A673 (cell line): ENCODE measurements around the gene SLX4IP. TPM values are rescaled to one million over a fixed set of nuclear protein-coding genes. Genes with fewer than 3 reads are reported as not detected.

Experiments
- BruUV-seq: library from RNA; stranded (reverse); fragments of 400-500 nt; replicated peaks from 2 replicates; lab custom pipeline; 2021; lab: Mats Ljungman, UMichigan
- CTCF ChIA-PET: fragments of 300-600 bp; sonication (Branson Sonifier 250); formaldehyde crosslinking; loops from one replicate; lab custom pipeline; 2022; ENCODE audit warnings: antibody characterized with exemption; lab: Charles Lee
- POLR2A ChIA-PET: fragments of 300-600 bp; sonication (Branson Sonifier 250); formaldehyde crosslinking; loops from one replicate; lab custom pipeline; 2022; ENCODE audit warnings: antibody characterized with exemption; ENCODE audit not compliant: low non-redundant PET; lab: Charles Lee
- DNase-seq: peaks from one replicate; pipeline ENCODE4 v3.0.0-alpha.2; 2015; ENCODE audit warnings: low spot score
- H3K27ac ChIP-seq: fragments of 200-600 bp; sonication (generic); 2 replicates; pipeline ENCODE4 v1.5.1; 2016; ENCODE audit warnings: mixed run types, low read depth, mild to moderate bottlenecking, mixed read lengths, antibody characterized with exemption, low read length; ENCODE audit not compliant: poor library complexity, severe bottlenecking
- H3K27me3 ChIP-seq: fragments of 200-600 bp; sonication (generic); replicated peaks from 2 replicates; pipeline ENCODE4 v1.6.1; 2017; ENCODE audit warnings: mixed run types, low read depth, mild to moderate bottlenecking, mixed read lengths, antibody characterized with exemption, low read length; ENCODE audit not compliant: insufficient read depth, poor library complexity
- H3K36me3 ChIP-seq: fragments of 200-600 bp; sonication (generic); 2 replicates; pipeline ENCODE4 v1.6.1; 2016; ENCODE audit warnings: mixed run types, mild to moderate bottlenecking, mixed read lengths, antibody characterized with exemption, low read length; ENCODE audit not compliant: insufficient read depth, poor library complexity, severe bottlenecking
- H3K4me1 ChIP-seq: fragments of 200-600 bp; sonication (generic); 2 replicates; pipeline ENCODE4 v1.6.1; 2017; ENCODE audit warnings: mixed run types, mild to moderate bottlenecking, mixed read lengths, antibody characterized with exemption, low read length; ENCODE audit not compliant: insufficient read depth, poor library complexity, severe bottlenecking
- H3K4me3 ChIP-seq: fragments of 200-600 bp; sonication (generic); 2 replicates; pipeline ENCODE4 v1.5.1; 2016; ENCODE audit warnings: low read depth, mixed run types, mild to moderate bottlenecking, mixed read lengths, low read length; ENCODE audit not compliant: poor library complexity, severe bottlenecking
- H3K9me3 ChIP-seq: fragments of 200-600 bp; sonication (generic); 2 replicates; pipeline ENCODE4 v1.6.1; 2016; ENCODE audit warnings: mixed run types, low read depth, mild to moderate bottlenecking, mixed read lengths, antibody characterized with exemption, low read length; ENCODE audit not compliant: poor library complexity, severe bottlenecking
- EZH2 ChIP-seq: fragments of 200-600 bp; sonication (generic); IDR thresholded peaks from 2 replicates; pipeline ENCODE4 v1.6.1; 2017; ENCODE audit warnings: borderline replicate concordance, low read depth, mild to moderate bottlenecking, mixed read lengths, antibody characterized with exemption, low read length; ENCODE audit not compliant: poor library complexity, severe bottlenecking
- intact Hi-C: fragments of 100-400 bp; cut with micrococcal nuclease; formaldehyde crosslinking; loops from one replicate; pipeline ENCODE4 v1.10.0; 2022; ENCODE audit not compliant: unreplicated experiment
- total RNA-seq: library from RNA; stranded (reverse); gene quantifications from 2 replicates; pipeline ENCODE4 v1.2.3, GENCODE V29; 2021
- TF ChIP-seq, protein P1 (sequence below): fragments of 300-800, 200-600 bp; sonication (generic); conservative IDR thresholded peaks from 2 replicates; pipeline ENCODE4 v1.5.1; 2017; ENCODE audit warnings: low read depth, mild to moderate bottlenecking, antibody characterized with exemption, low read length, moderate library complexity, mixed read lengths

Gene SLX4IP
- total RNA-seq, 1 experiment from 2014 or later = 9.8 TPM

GRCh38 chr20:10658051-10658823, 223.1 kb downstream of the SLX4IP start:
- Histone ChIP-seq H3K27me3 (no peaks in the 10 kb centered on the region), H3K4me3 (no peak overlapping the region), H3K4me1 (peaks cover 11% of the 10 kb centered on the region), H3K36me3 (peaks cover 79% of the 10 kb centered on the region), H3K9me3 (no peaks in the 10 kb centered on the region), H3K27ac (no peak overlapping the region)
- TF ChIP-seq, protein P1, sequence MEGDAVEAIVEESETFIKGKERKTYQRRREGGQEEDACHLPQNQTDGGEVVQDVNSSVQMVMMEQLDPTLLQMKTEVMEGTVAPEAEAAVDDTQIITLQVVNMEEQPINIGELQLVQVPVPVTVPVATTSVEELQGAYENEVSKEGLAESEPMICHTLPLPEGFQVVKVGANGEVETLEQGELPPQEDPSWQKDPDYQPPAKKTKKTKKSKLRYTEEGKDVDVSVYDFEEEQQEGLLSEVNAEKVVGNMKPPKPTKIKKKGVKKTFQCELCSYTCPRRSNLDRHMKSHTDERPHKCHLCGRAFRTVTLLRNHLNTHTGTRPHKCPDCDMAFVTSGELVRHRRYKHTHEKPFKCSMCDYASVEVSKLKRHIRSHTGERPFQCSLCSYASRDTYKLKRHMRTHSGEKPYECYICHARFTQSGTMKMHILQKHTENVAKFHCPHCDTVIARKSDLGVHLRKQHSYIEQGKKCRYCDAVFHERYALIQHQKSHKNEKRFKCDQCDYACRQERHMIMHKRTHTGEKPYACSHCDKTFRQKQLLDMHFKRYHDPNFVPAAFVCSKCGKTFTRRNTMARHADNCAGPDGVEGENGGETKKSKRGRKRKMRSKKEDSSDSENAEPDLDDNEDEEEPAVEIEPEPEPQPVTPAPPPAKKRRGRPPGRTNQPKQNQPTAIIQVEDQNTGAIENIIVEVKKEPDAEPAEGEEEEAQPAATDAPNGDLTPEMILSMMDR = no peak
- no peak for TF ChIP-seq EZH2
- DNase-seq = no peak
- intact Hi-C loops = no loop called here
- BruUV-seq = no TSS peak
- ChIA-PET CTCF (no interaction called here), POLR2A (no interaction called here)

- no peak for DNase-seq
- Histone ChIP-seq H3K9me3 (no peaks in the 10 kb centered on the region), H3K36me3 (peaks cover 82% of the 10 kb centered on the region), H3K4me3 (no peak overlapping the region), H3K27ac (no peak overlapping the region), H3K4me1 (peaks cover 6% of the 10 kb centered on the region), H3K27me3 (no peaks in the 10 kb centered on the region)
- ChIA-PET CTCF (no interaction called here), POLR2A (no interaction called here)
- intact Hi-C loops = no loop called here
- no TSS peak for BruUV-seq
- TF ChIP-seq, protein P1 = no peak
- no peak for TF ChIP-seq EZH2
Measured at GRCh38 chr20:10658876-10659632, 223.9 kb downstream of the SLX4IP start.

- no peak for DNase-seq
- Histone ChIP-seq H3K9me3 (no peaks in the 10 kb centered on the region), H3K36me3 (peaks cover 77% of the 10 kb centered on the region), H3K27ac (no peak overlapping the region), H3K27me3 (no peaks in the 10 kb centered on the region), H3K4me1 (peaks cover 13% of the 10 kb centered on the region), H3K4me3 (no peak overlapping the region)
- BruUV-seq = no TSS peak
- TF ChIP-seq, protein P1 = no peak
- TF ChIP-seq EZH2 = no peak
- ChIA-PET POLR2A (no interaction called here), CTCF (no interaction called here)
- intact Hi-C loops = no loop called here
Measured at GRCh38 chr20:10659651-10660601, 224.8 kb downstream of the SLX4IP start.
